ENCODE data around the gene GATB.

DNA sequence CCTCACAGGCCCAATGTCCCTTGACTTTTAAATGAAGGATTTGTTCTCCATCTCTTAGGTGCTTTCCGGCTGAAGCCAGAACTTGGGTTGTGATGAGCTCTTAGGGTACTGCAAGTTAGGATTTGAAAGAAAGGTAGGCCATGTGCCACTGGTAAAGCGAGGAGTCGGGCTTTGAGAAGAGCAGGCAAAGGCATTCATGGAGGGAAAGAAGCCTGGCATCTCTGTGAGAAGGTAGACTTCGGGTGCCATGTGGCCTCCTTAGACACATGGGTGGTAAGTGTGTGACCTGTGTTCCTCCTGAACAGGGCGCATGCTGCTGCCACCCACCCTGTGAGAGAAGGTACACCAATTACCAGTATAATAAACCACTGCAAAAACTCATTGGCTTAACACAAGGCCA, 102.9 kb downstream of the GATB start:
- no peak for TF ChIP-seq CTCF (conservative IDR thresholded peaks at IDR 0.05)
- no peak for TF ChIP-seq ZFX (IDR thresholded peaks at IDR 0.05)

Data from C4-2B (cell line).